Right hindlimb (tissue), 1 donor: ENCODE measurements around the gene FBN1.

Source experiments
- DNase-seq: peaks from one replicate; pipeline ENCODE4 v3.0.0-alpha.2; 2018

Gene FBN1

DNA sequence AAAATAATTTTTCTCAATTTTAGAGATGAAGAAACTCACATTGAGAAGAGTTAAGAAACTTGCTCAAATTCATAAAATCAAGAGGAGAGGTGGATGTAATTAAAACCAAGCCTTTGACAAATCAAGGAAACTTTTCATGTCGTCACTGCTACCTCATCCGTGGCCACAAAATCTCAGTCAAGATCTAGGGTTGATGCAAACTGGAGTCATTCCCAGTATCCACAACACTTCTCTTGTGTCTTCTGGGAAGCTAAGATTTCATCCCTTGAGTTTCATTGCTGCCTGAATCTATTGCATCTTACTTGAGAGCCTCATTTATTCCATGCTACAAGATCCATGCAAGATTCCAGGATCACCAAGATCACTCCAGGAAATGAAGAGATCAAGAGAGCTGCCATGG, 5.4 kb upstream of the FBN1 start:
- no peak for DNase-seq

- no peak for DNase-seq
These were observed 2.5 kb upstream of the FBN1 start for GRCh38 chr15:48647962-48648361.

DNA sequence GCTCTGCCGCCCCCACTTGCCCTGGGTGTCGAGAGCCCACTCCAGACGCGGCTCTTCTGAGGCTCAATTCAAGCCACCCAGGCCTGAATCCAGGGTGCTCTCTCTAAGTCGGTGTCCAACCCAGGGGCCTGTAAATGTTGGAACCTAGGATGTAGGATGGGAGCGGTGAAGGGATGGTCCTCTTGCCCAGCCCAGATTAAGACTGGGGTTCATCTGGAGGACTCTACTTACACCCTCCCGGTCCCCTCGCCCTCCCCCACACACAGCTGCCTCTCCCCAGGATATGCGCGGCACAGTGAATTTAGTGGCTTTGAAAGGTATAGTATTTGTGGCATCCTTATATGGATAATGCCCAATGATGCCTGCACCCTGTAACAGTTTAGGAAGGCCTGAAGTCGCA, 822 bp upstream of the FBN1 start:
- no peak for DNase-seq

GRCh38 chr15:48644827-48645557, 517 bp downstream of the FBN1 start:
- DNase-seq: peak; percentile 87

GRCh38 chr15:48644467-48644826, 1.1 kb downstream of the FBN1 start:
- DNase-seq: peak; percentile 73

DNA sequence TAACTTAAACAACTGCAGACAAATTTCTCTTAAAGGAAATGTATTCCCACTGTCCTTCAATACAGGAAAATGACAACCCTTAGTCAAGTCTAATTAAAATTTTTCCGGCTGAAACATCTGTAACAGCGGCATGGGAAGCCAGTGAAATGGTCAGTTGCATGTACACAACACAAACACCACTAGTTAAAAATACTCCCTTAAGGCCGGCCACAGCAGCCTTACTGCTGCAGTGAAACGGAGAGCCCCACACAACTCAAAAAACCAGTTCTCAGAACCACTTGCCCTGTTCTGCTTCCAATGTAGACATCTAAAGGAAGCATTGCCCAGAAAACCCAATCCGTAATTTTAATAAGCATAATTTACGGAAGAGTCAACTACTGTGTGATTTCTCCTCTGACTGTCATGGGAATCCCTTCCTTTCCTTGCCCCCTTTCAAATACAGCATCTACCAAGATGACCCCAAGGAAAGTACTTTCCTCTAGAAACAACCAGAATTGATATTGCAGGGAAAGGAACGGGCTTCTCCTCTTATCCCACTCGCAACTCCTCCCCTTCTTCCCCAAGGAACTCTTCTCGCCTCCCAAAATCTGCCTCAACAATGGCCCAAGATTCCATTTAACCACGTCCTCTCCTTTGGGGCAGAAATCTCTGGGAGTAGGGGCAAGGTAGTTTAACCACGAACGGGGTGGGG, 1.6 kb downstream of the FBN1 start:
- DNase-seq: no peak

DNA sequence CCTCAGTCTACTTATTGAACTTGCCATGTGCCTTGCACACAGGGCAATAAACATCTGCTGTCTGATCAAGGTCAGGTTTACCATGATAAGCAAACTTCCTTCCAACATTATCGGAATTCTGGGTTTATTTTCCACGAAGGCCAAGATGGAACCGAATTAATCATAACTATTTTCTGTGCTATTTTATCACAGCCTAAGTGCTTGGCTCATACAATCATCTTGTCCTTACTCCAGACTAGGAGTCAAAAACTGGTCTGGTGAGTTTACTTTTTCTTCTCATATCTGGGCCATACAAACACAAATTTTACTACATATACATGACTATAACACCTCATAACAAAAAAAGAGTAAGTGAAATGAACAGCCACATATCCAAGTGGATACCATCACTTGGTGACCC, 2.3 kb downstream of the FBN1 start:
- DNase-seq: no peak

- no peak for DNase-seq
These were observed 2.7 kb downstream of the FBN1 start for GRCh38 chr15:48642795-48643194.

DNA sequence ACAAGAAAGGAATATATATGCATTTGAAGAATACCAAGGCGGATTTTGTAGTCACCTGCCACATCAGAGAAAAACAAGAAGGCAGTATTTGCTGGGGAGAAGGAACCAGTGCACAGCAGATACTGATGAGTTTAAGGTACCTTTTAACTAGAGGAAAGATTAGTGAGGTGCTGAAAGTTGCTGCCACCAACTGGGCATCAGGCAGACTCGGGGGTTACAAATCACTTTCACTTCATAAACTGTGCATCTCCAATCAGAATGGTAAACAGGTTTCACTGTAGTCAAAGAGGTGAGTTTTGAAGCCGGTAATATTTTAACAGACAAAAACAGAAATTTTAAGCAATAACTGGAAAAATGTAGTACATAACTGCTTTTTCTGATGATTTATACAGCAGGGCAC, 4.1 kb downstream of the FBN1 start:
- no peak for DNase-seq

GRCh38 chr15:48638963-48639362, 6.5 kb downstream of the FBN1 start:
- DNase-seq: no peak

DNA sequence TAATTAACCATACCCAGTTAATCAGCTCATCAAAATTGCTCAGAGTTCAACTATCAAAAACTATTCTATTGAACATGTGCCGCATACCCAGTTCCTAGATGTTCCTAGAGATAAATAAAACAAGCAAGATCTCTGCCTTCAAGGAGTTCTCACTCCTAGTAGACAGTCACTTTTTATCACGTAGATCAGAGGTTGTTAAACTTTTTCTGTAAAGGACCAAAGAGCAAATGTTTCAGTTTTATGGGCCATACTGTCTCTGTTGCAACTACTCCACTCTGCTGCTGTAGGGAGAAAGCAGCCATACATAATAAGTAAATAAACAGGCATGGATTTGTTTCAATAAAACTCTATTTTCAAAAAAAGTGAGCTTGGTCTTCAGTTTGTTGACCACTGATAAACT, 7.9 kb downstream of the FBN1 start:
- DNase-seq: no peak

- DNase-seq: no peak
These were observed 9.0 kb downstream of the FBN1 start for GRCh38 chr15:48636511-48636910.

DNA sequence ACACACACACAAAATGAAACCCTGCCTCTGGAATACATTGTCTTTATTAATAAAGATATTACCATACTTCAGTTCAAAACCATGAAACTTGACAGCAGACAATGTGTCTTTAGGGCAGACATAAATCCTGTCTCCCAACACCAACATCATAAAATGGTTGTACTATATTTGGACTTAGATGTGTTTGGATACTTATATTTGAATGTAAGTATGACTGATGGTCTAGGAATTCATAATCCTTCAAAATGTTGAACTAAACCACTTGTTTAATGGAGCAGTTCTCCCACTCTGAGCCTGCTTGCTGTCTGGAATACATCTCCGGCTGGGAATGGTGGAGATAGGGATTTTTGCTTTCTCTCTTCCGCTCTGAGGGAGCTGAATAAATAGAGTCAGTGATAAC, 10.6 kb downstream of the FBN1 start:
- DNase-seq: no peak

DNA sequence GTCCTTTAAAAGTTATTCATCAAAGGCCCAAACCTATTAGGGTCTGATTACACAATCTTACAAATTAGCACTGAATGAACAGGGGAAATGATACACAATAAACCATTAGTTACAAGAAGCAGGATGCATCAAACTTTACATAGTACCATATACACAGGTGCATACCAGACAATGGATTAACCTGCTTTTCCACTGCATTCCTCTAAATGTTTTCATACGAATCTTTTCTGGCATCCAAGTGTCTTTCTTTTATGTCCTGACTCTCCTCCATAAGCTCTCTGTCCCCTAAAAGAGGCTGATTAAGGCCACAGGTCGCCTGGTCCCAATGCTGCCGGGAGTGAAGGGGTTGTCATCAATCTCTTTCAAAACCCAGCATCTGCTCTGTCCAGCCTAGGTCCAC, 11.4 kb downstream of the FBN1 start:
- no peak for DNase-seq

DNA sequence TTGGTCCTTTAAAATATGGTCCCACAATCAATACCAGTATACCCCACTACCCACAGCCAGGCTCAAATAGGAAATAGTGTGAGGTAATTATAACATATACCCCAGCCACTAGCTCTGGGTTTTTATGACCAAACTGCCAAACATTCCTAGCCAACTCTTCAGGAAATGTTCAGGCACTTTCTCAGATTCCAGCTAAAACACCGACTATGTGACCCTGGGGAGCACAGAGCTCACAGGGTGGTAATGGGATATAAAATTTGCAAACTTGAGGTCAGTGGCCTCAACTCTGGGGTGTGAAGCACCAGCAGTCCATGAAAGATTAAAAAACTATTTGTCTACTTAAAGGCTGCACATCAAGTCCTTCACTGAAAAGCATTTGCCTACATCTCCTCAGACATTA, 12.9 kb downstream of the FBN1 start:
- no peak for DNase-seq

DNA sequence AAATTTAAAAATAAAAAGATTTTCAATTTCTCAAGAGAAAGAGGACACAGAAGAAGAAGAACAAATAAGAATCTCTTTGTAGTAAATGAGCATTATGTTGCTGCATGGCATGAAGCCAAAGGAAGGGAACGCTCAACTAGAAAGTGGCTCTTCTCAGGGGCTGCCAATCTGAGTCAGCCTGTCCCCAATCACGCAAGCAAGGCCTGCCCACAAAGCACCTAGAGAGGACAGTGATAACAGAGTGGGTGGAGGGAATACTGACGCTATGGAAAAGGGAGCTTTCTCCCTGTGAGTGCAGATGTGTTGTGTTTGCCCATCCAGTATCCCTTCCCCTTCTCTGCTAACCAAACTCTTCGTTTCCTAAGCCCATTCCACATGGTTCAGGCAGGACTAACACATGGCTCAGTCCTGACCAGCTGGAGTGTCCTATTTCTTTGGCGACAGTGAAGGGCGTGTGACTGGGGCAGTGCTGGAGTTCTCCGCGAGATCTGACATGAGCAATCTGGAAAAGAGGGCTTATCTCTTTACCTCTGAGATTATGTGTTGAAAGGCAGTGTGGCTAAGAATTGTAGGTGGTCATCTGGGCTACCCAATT, 14.2 kb downstream of the FBN1 start:
- DNase-seq: no peak

DNA sequence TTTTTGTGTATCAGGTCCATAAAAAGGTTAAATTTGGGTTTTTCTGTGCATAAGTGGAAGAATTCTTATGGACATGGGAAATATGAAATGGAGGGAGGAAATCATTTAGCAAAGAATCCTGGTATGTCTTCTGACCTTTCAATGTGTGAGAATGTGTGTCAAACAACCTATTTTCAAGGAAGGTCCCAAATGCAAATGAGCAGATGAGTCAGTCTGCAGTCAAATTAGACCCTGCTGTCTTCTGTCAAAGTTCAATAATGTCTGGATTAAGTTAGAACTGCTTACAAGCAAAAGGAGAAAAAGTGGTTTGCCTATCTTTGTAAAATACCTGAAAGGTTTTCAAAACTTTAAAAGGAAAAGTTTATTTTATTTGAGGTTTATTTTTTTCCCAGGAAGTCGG, 15.3 kb downstream of the FBN1 start:
- DNase-seq: no peak

- no peak for DNase-seq
These were observed 16.7 kb downstream of the FBN1 start for GRCh38 chr15:48628832-48629231.

GRCh38 chr15:48627260-48627940, 18.1 kb downstream of the FBN1 start:
- DNase-seq: no peak

DNA sequence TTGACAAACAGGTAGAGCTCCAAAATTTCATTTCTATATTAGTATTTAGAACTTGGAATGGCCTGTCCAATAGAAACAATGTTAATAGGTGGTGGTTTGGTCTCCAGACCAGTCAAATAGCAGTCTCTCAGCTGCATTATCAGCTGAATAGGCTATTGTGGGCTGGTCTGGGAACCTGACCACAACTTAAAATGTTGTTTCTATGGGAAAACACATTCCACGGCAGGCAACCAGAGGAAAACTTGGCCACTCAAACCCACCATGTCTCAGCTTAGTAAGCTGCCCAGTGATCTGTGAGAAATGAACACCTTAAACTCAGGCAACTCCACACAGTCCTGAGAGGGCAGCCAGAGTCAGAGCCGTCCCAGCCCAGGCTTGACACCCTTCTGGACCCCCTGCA, 20.4 kb downstream of the FBN1 start:
- no peak for DNase-seq

GRCh38 chr15:48624700-48625099, 20.8 kb downstream of the FBN1 start:
- DNase-seq: no peak

GRCh38 chr15:48623456-48623855, 22.1 kb downstream of the FBN1 start:
- DNase-seq: no peak

GRCh38 chr15:48622237-48622636, 23.3 kb downstream of the FBN1 start:
- no peak for DNase-seq

GRCh38 chr15:48619446-48619845, 26.1 kb downstream of the FBN1 start:
- DNase-seq: no peak
